IMR-90 (cell line): Measurements from ENCODE around the gene FICD. TPM values are rescaled to one million over a fixed set of nuclear protein-coding genes. Genes with fewer than 3 reads are reported as not detected.

ENCODE experiments used
- ELK1 ChIP-seq: fragments of 150-350 bp; IDR thresholded peaks from 2 replicates; pipeline ENCODE4 v1.6.1; 2016; ENCODE audit warnings: low read depth, mild to moderate bottlenecking, low read length, moderate library complexity, borderline replicate concordance
- polyA plus RNA-seq, 3 experiments: library from polyadenylated mRNA; depleted of rRNA; stranded (reverse); fragments of >200 nt; gene quantifications; 2 replicates each; pipeline ENCODE4 v1.2.3, GENCODE V29; 2012; ENCODE audit warnings: low replicate concordance in 1 of 3
- total RNA-seq: library from RNA; depleted of rRNA; stranded (reverse); fragments of >200 nt; gene quantifications from 2 replicates; pipeline ENCODE4 v1.2.3, GENCODE V29; 2012
- TF ChIP-seq, protein P1 (sequence below): conservative IDR thresholded peaks from 2 replicates; pipeline ENCODE4 v1.5.1; 2012; ENCODE audit warnings: mild to moderate bottlenecking, low read depth, low read length, improper control_type of control experiment

Gene FICD
- total and polyA plus RNA-seq, 2 of the 4 experiments (the other 2 are of a cell fraction) = 4.0 to 11.3 TPM

DNA sequence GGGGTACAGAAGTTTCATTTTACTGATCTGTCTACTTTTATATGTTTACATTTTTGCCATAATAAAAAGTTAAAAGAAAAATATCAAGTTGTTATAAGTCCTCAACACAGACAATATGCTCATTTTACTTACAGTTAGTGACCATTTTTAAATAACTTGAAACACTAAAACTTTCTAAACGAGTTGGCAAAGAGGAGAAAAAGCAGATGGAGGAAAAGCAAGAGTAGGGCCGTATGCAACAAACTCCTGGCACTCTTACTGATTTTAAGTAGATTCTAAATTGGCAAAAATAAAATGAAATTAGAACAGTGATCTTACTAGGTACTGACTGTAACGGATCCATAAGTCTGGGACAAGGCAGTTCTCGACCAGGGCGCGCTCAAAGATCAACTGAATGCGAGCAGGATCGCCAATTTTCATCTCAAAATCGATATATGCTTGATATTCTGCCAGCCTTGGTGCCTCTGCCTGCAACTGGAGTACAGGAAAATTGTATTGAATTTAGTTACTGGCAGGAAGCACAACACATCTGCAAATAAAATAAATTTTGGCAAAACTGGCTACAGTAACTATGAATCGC is 23.6 kb downstream of the FICD start (continued):
- TF ChIP-seq ELK1 = no peak
- TF ChIP-seq, protein P1, sequence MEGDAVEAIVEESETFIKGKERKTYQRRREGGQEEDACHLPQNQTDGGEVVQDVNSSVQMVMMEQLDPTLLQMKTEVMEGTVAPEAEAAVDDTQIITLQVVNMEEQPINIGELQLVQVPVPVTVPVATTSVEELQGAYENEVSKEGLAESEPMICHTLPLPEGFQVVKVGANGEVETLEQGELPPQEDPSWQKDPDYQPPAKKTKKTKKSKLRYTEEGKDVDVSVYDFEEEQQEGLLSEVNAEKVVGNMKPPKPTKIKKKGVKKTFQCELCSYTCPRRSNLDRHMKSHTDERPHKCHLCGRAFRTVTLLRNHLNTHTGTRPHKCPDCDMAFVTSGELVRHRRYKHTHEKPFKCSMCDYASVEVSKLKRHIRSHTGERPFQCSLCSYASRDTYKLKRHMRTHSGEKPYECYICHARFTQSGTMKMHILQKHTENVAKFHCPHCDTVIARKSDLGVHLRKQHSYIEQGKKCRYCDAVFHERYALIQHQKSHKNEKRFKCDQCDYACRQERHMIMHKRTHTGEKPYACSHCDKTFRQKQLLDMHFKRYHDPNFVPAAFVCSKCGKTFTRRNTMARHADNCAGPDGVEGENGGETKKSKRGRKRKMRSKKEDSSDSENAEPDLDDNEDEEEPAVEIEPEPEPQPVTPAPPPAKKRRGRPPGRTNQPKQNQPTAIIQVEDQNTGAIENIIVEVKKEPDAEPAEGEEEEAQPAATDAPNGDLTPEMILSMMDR = no peak
